H1 (cell line): ENCODE results near the gene SPTSSA.

ENCODE experiments used
- ATF3 ChIP-seq: IDR thresholded peaks from 2 replicates; pipeline ENCODE4 v1.6.1; 2011; ENCODE audit warnings: low read depth, mild to moderate bottlenecking, low read length; ENCODE audit not compliant: insufficient read depth
- CEBPB ChIP-seq: IDR thresholded peaks from 2 replicates; pipeline ENCODE4 v1.6.1; 2012; ENCODE audit warnings: low read depth, low read length
- CREB1 ChIP-seq: IDR thresholded peaks from 2 replicates; pipeline ENCODE4 v1.6.1; 2012; ENCODE audit warnings: inconsistent platforms
- CTCF ChIP-seq, 3 experiments: IDR thresholded peaks; 1 replicate in 2 of 3; 2 replicates in 1 of 3; pipeline versions ENCODE4 v1.5.1 to v1.6.1; 2011; ENCODE audit warnings: low read length in 3 of 3, mild to moderate bottlenecking in 3 of 3, inconsistent platforms in 2 of 3, low read depth in 1 of 3, moderate library complexity in 1 of 3; ENCODE audit not compliant: insufficient read depth in 1 of 3; ENCODE audit errors: control extremely low read depth in 1 of 3
- FOSL1 ChIP-seq: IDR thresholded peaks from 2 replicates; pipeline ENCODE4 v1.6.1; 2011; ENCODE audit warnings: mild to moderate bottlenecking, low read depth, low read length, moderate library complexity; ENCODE audit not compliant: insufficient read depth
- HDAC2 ChIP-seq, 2 experiments: fragments of 300-600 bp in 1 of 2; sonication (generic) in 1 of 2; IDR thresholded peaks; 2 replicates each; pipeline ENCODE4 v1.6.1; 2011 to 2012; ENCODE audit warnings: low read depth in 2 of 2, low read length in 2 of 2, mild to moderate bottlenecking in 2 of 2, moderate library complexity in 2 of 2, borderline replicate concordance in 1 of 2, inconsistent platforms in 1 of 2
- MAX ChIP-seq: IDR thresholded peaks from 2 replicates; pipeline ENCODE4 v1.6.1; 2012; ENCODE audit warnings: inconsistent platforms
- POLR2AphosphoS5 ChIP-seq: IDR thresholded peaks from 2 replicates; pipeline ENCODE4 v1.6.1; 2011; ENCODE audit warnings: low read depth, low read length
- RFX5 ChIP-seq: IDR thresholded peaks from 2 replicates; pipeline ENCODE4 v1.6.1; 2011; ENCODE audit warnings: low read depth, low read length, improper control_type of control experiment, borderline replicate concordance
- SIN3A ChIP-seq, 2 experiments: IDR thresholded peaks in 1 of 2; conservative IDR thresholded peaks in 1 of 2; 2 replicates each; pipeline ENCODE4 v1.6.1; 2011 to 2012; ENCODE audit warnings: low read length in 2 of 2, improper control_type of control experiment in 1 of 2, low read depth in 1 of 2, mild to moderate bottlenecking in 1 of 2
- SIX5 ChIP-seq: IDR thresholded peaks from 2 replicates; pipeline ENCODE4 v1.6.1; 2011; ENCODE audit warnings: mild to moderate bottlenecking, low read depth, low read length
- YY1 ChIP-seq: IDR thresholded peaks from 2 replicates; pipeline ENCODE4 v1.6.1; 2011; ENCODE audit warnings: low read depth, mild to moderate bottlenecking, low read length
- ZNF274 ChIP-seq: IDR thresholded peaks from 2 replicates; pipeline ENCODE4 v1.7.0; 2012; ENCODE audit warnings: low read length, borderline replicate concordance; ENCODE audit errors: extremely low read depth

GRCh38 chr14:34498684-34499412, 36.8 kb upstream of the SPTSSA start:
- peak in 2 of 3 experiments; percentile 45 to 59; a peak in 2 of 4 replicates for TF ChIP-seq CTCF (IDR thresholded peaks at IDR 0.05; ENCODE audit: control extremely low read depth in 1 of 3, insufficient read depth in 1 of 3, low read depth in 1 of 3, low read length in 3 of 3)
- no peak for TF ChIP-seq FOSL1
- TF ChIP-seq SIN3A (conservative IDR thresholded peaks at IDR 0.05 in 1 of 2, IDR thresholded peaks at IDR 0.05 in 1 of 2; ENCODE audit: low read depth in 1 of 2, low read length in 2 of 2): no peak
- TF ChIP-seq ATF3: no peak
- TF ChIP-seq MAX: no peak
- no peak for TF ChIP-seq ZNF274
- TF ChIP-seq CREB1: no peak
- no peak for TF ChIP-seq HDAC2 (IDR thresholded peaks at IDR 0.05; ENCODE audit: borderline replicate concordance in 1 of 2, low read depth in 2 of 2, low read length in 2 of 2)
- TF ChIP-seq YY1: no peak
- no peak for TF ChIP-seq SIX5
- TF ChIP-seq CEBPB: no peak
- no peak for TF ChIP-seq POLR2AphosphoS5
- TF ChIP-seq RFX5: no peak
